GM10266 (cell line): ENCODE measurements around the gene HSF5.
"Not testable (repeated sequence)": the region's sequence is repeated elsewhere in the genome, so short reads cannot be mapped to it uniquely, and the experiment has no call there.

Experiments used
- DNase-seq: peaks from one replicate; pipeline ENCODE4 v3.0.0; 2012; ENCODE audit errors: extremely low spot score
- TF ChIP-seq, protein P1 (sequence below): IDR thresholded peaks from 2 replicates; pipeline ENCODE4 v1.5.1; 2012; ENCODE audit warnings: mild to moderate bottlenecking, low read depth; ENCODE audit not compliant: control insufficient read depth, insufficient read depth; ENCODE audit errors: missing control alignments

Gene HSF5

DNA sequence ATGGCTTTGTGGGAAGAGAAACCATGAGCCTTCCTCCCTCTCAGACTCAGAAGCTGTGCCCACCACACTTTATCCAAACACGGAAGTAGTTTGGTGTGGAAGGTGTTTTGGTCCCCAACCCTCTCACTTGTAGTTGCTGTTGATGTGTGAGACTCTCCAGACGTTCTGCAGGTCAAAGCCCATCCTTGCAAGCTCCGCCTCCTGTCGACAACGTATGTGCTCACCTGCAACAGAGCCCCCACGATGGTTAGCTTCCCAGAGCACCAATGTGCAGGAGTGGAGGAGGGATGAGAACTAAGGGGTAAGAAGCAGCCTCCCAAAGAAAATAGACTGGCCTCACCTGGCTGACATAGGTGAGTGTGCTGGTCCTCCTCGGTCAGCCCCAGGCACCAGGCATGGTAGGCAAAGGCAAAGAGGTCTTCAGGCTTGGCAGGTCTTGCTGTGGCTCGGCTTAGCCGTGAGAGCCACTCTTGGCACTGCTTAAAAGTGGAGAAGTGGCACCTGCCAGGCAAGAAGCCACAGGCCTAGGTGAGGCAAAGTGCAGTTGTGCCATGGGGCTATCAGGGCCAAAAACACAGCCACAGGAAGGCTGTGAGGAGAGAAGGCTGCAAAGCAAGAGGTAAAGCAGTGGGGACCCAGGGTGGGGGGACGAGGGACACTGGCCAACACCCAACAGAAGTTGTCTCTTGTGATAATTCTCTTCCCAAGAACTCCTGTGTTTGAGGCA, 20.3 kb upstream of the HSF5 start:
- no peak for DNase-seq
- TF ChIP-seq, protein P1, sequence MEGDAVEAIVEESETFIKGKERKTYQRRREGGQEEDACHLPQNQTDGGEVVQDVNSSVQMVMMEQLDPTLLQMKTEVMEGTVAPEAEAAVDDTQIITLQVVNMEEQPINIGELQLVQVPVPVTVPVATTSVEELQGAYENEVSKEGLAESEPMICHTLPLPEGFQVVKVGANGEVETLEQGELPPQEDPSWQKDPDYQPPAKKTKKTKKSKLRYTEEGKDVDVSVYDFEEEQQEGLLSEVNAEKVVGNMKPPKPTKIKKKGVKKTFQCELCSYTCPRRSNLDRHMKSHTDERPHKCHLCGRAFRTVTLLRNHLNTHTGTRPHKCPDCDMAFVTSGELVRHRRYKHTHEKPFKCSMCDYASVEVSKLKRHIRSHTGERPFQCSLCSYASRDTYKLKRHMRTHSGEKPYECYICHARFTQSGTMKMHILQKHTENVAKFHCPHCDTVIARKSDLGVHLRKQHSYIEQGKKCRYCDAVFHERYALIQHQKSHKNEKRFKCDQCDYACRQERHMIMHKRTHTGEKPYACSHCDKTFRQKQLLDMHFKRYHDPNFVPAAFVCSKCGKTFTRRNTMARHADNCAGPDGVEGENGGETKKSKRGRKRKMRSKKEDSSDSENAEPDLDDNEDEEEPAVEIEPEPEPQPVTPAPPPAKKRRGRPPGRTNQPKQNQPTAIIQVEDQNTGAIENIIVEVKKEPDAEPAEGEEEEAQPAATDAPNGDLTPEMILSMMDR = no peak

DNA sequence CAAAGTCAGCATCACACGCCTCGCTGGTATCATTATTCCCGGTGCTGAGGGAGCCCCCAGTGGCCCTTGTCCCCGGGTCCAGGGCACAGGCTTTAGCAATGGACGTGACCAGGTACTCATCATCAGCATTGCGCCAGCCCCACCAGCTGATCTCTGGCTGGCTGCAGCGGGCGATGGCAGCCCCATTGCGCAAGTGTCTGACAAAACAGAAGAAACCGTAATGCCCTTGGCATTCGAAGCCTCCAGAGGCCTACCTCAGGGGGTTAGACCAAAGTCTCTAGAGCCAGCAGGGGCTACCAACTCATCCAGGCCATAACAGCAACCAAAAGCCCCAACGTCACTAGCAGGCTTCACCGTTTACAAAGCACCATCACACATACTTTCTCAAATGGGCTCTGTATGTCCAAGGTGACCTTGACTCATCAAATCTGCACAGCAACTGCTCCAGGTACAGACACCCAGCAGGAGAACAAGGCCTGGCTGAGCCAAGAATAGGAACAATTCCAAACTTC, 19.0 kb upstream of the HSF5 start:
- no peak for DNase-seq
- TF ChIP-seq, protein P1 = no peak

DNA sequence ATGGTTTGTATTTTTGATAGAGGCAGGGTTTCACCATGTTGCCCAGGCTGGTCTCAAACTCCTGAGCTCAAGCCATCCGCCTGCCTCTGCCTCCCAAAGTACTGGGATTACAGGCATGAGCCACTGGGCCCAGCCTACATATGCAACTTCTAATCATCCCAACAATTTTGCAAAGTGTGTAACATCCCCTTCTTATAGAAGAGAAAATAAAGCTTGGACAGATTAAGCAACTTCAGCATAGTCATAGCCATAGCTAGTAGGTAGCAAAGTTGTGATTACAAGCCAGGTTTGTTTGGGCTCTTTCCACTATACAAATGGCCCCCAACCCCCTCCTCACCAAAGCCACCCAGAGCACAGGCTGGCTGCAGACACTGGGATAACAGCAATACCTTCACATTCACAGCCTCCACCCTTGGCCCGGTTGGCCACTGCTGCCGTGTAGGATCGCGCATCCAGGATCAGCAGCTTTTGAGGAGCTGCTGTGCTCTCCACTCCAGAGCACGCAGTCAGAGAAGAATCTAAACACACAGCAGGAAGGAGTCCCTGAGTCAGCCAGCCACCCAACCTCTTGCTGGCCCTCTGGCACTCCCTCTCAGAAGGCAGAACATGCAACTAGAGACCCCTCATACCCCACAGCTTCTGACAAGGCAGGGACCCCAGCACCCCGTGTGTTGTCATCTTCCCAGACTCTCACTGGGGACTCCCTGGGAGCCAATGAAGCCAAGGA, 18.3 kb upstream of the HSF5 start:
- DNase-seq = no peak
- TF ChIP-seq, protein P1 = no peak

GRCh38 chr17:58504826-58505351, 16.7 kb upstream of the HSF5 start:
- peak; percentile 82 for DNase-seq
- TF ChIP-seq, protein P1 = no peak

DNA sequence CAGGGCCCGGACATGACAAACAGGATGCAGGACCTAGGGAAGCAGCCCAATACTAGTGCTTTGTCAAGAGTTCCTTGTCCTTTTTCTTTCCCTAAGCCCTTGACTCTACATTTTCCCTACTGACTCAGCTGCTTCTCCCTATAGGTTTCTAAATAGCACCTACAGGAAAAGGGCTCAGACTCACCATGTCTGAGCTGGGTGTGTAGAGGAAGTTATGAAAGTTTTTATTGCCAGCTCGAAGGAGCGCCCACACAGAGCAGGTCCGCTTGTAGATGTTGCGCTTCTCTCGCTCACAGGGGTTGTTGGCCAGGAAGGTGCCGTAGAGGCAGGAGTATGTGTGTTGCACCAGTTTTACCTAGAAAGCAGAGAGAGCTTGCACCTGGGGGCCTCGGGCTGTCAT, 15.7 kb upstream of the HSF5 start:
- no peak for DNase-seq
- TF ChIP-seq, protein P1 = no peak

- not testable (repeated sequence) for DNase-seq
Measured at GRCh38 chr17:58503134-58503533, 14.9 kb upstream of the HSF5 start.

- TF ChIP-seq, protein P1 = no peak
Measured at GRCh38 chr17:58501451-58501850, 13.2 kb upstream of the HSF5 start.

More at GRCh38 chr17:58501451-58501850, 13.2 kb upstream of the HSF5 start:
- DNase-seq = no peak
